ENCODE results near the gene FAM13A. TPM values are rescaled to one million over a fixed set of nuclear protein-coding genes. Genes with fewer than 3 reads are reported as not detected.
A peak's percentile ranks its signal among the peaks of the same experiment; 100 is the strongest.

The FAM13A gene
- total RNA-seq, 4 donors from 2014 or later, result 58.6 to 365 (median 71.2) TPM

GRCh38 chr4:88722828-88723227 is 334.2 kb downstream of the FAM13A start:
- Histone ChIP-seq H3K27ac (no peak overlapping the region), H3K4me1 (peaks cover 11% of the 10 kb centered on the region), H3K36me3 (peaks cover 58% of the 10 kb centered on the region), H3K4me3 (no peak overlapping the region), H3K9me3 (no peaks in the 10 kb centered on the region), H3K27me3 (no peaks in the 10 kb centered on the region)
- no peak for TF ChIP-seq POLR2A (IDR thresholded peaks at IDR 0.05)
- TF ChIP-seq CTCF (IDR thresholded peaks at IDR 0.05), result no peak
- TF ChIP-seq POLR2AphosphoS5 (IDR thresholded peaks at IDR 0.05), result no peak
- no peak for TF ChIP-seq EP300 (IDR thresholded peaks at IDR 0.05)
- 64% methylated on average over 2 of the region's 2 CpGs for WGBS
- DNase-seq (ENCODE audit: low spot score in 2 of 2), result no peak

- H3K27me3 ChIP-seq, result no peaks in the 10 kb centered on the region
- peaks cover 11% of the 10 kb centered on the region for H3K4me1 ChIP-seq
- DNase-seq (ENCODE audit: low spot score in 2 of 2), result no peak
- no peak overlapping the region for H3K27ac ChIP-seq
- no peak overlapping the region for H3K4me3 ChIP-seq
- WGBS, result 84% methylated on average over 10 of the region's 10 CpGs
- H3K9me3 ChIP-seq, result no peaks in the 10 kb centered on the region
- TF ChIP-seq POLR2AphosphoS5 (IDR thresholded peaks at IDR 0.05), result no peak
- no peak for TF ChIP-seq CTCF (IDR thresholded peaks at IDR 0.05)
- no peak for TF ChIP-seq POLR2A (IDR thresholded peaks at IDR 0.05)
- no peak for TF ChIP-seq EP300 (IDR thresholded peaks at IDR 0.05)
- peaks cover 54% of the 10 kb centered on the region for H3K36me3 ChIP-seq
Observed at GRCh38 chr4:88722276-88722780, 334.7 kb downstream of the FAM13A start.

GRCh38 chr4:88720451-88721428 is 336.2 kb downstream of the FAM13A start:
- H3K27ac ChIP-seq, result peak overlapping the region; percentile 11
- peaks cover 11% of the 10 kb centered on the region for H3K4me1 ChIP-seq
- no peaks in the 10 kb centered on the region for H3K27me3 ChIP-seq
- peaks cover 57% of the 10 kb centered on the region for H3K36me3 ChIP-seq
- WGBS, result 64% methylated on average over 10 of the region's 10 CpGs
- no peaks in the 10 kb centered on the region for H3K9me3 ChIP-seq
- no peak for DNase-seq (ENCODE audit: low spot score in 2 of 2)
- H3K4me3 ChIP-seq, result no peak overlapping the region
- TF ChIP-seq CTCF (IDR thresholded peaks at IDR 0.05) (no peak), POLR2A (IDR thresholded peaks at IDR 0.05) (no peak), EP300 (IDR thresholded peaks at IDR 0.05) (no peak), POLR2AphosphoS5 (IDR thresholded peaks at IDR 0.05) (no peak)

- Histone ChIP-seq H3K27ac (no peak overlapping the region), H3K4me1 (peaks cover 11% of the 10 kb centered on the region), H3K4me3 (no peak overlapping the region), H3K36me3 (peaks cover 50% of the 10 kb centered on the region), H3K9me3 (no peaks in the 10 kb centered on the region), H3K27me3 (no peaks in the 10 kb centered on the region)
- TF ChIP-seq CTCF (IDR thresholded peaks at IDR 0.05), result no peak
- WGBS, result 92% methylated on average over 1 of the region's 1 CpG
- DNase-seq (ENCODE audit: low spot score in 2 of 2), result no peak
Observed at GRCh38 chr4:88719381-88719780, 337.6 kb downstream of the FAM13A start.

- Histone ChIP-seq H3K36me3 (peaks cover 39% of the 10 kb centered on the region), H3K4me3 (no peak overlapping the region), H3K9me3 (no peaks in the 10 kb centered on the region), H3K4me1 (peaks cover 11% of the 10 kb centered on the region), H3K27me3 (no peaks in the 10 kb centered on the region), H3K27ac (no peak overlapping the region)
- TF ChIP-seq CTCF (IDR thresholded peaks at IDR 0.05) (no peak), POLR2A (IDR thresholded peaks at IDR 0.05) (no peak), POLR2AphosphoS5 (IDR thresholded peaks at IDR 0.05) (no peak), EP300 (IDR thresholded peaks at IDR 0.05) (no peak)
- no peak for DNase-seq (ENCODE audit: low spot score in 2 of 2)
- 93% methylated on average over 5 of the region's 5 CpGs for whole genome bisulfite sequencing
Observed at GRCh38 chr4:88718098-88718497, 338.9 kb downstream of the FAM13A start.

Measured in suprapubic skin (tissue), 4 donors.